K562 (cell line): Measurements from ENCODE around the gene SMG6. TPM values are rescaled to one million over a fixed set of nuclear protein-coding genes. Genes with fewer than 3 reads are reported as not detected.
A peak's percentile ranks its signal among the peaks of the same experiment; 100 is the strongest.

Source experiments
- ARID3A ChIP-seq: IDR thresholded peaks from 2 replicates; pipeline ENCODE4 v1.6.1; 2012; ENCODE audit warnings: low read depth, low read length, improper control_type of control experiment, borderline replicate concordance
- CBX2 ChIP-seq: fragments of 200-600 bp; sonication (generic); IDR thresholded peaks from one replicate; pipeline ENCODE4 v1.6.1; 2012; ENCODE audit warnings: mild to moderate bottlenecking, low read length, inconsistent platforms; ENCODE audit not compliant: insufficient read depth, poor library complexity, severe bottlenecking
- GABPB2 ChIP-seq: fragments of 250-450 bp; sonication (Bioruptor Pico); conservative IDR thresholded peaks from 2 replicates; pipeline ENCODE4 v1.5.1; 2021; ENCODE audit warnings: mild to moderate bottlenecking
- GATAD2A ChIP-seq: fragments of 450-650 bp; IDR thresholded peaks from 2 replicates; pipeline ENCODE4 v1.6.1; 2017
- HDAC3 ChIP-seq: fragments of 450-650 bp; IDR thresholded peaks from 2 replicates; pipeline ENCODE4 v1.6.1; 2018; ENCODE audit warnings: borderline replicate concordance, mild to moderate bottlenecking, moderate library complexity; ENCODE audit not compliant: partially characterized antibody
- HNRNPK ChIP-seq: fragments of 200-400 bp; formaldehyde crosslinking; IDR thresholded peaks from one replicate; pipeline ENCODE4 v1.6.1; 2018; ENCODE audit warnings: mild to moderate bottlenecking, low read depth, low read length; ENCODE audit not compliant: poor library complexity, severe bottlenecking
- HOXB6 ChIP-seq: fragments of 250-450 bp; sonication (Bioruptor Pico); IDR thresholded peaks from 2 replicates; pipeline ENCODE4 v1.5.1; 2022; ENCODE audit warnings: mild to moderate bottlenecking, borderline replicate concordance
- KDM5B ChIP-seq: fragments of 200-600 bp; sonication (generic); IDR thresholded peaks from 2 replicates; pipeline ENCODE4 v1.6.1; 2012; ENCODE audit warnings: low read depth, mild to moderate bottlenecking, moderate library complexity, low read length, control low read depth, inconsistent platforms; ENCODE audit not compliant: insufficient replicate concordance
- MAZ ChIP-seq, 2 experiments: fragments of 450-650 bp in 1 of 2; sonication (generic) in 1 of 2; formaldehyde crosslinking; IDR thresholded peaks in 1 of 2; conservative IDR thresholded peaks in 1 of 2; 2 replicates each; pipeline versions ENCODE4 v1.4.0 to v1.5.0; 2020; ENCODE audit warnings: mild to moderate bottlenecking in 1 of 2, missing genetic modification reagents in 1 of 2
- RBM15 ChIP-seq: fragments of 200-400 bp; formaldehyde crosslinking; IDR thresholded peaks from 2 replicates; pipeline ENCODE4 v1.6.1; 2018; ENCODE audit warnings: mild to moderate bottlenecking, low read length, moderate library complexity; ENCODE audit not compliant: insufficient read depth
- RFX7 ChIP-seq: fragments of 250-450 bp; sonication (Bioruptor Pico); IDR thresholded peaks from 2 replicates; pipeline ENCODE4 v1.5.1; 2021; ENCODE audit warnings: mild to moderate bottlenecking
- RUNX1 ChIP-seq: sonication (generic); IDR thresholded peaks from 2 replicates; pipeline ENCODE4 v1.6.1; 2016; ENCODE audit warnings: antibody characterized with exemption, low read depth
- SMC3 ChIP-seq: conservative IDR thresholded peaks from 2 replicates; pipeline ENCODE4 v1.6.1; 2011; ENCODE audit warnings: low read depth, low read length, improper control_type of control experiment; ENCODE audit not compliant: insufficient read depth
- SPI1 ChIP-seq: IDR thresholded peaks from 2 replicates; pipeline ENCODE4 v1.6.1; 2011; ENCODE audit warnings: low read depth, low read length, control low read depth, borderline replicate concordance
- TEAD2 ChIP-seq: fragments of 450-650 bp; IDR thresholded peaks from 2 replicates; pipeline ENCODE4 v1.6.1; 2016; ENCODE audit warnings: missing genetic modification characterization, control low read depth, missing compliant biosample characterization
- TFAP4 ChIP-seq: sonication (generic); formaldehyde crosslinking; IDR thresholded peaks from 2 replicates; pipeline ENCODE4 v1.8.0; 2022; ENCODE audit warnings: missing genetic modification reagents, mild to moderate bottlenecking, moderate library complexity, borderline replicate concordance
- USF2 ChIP-seq: sonication (generic); formaldehyde crosslinking; IDR thresholded peaks from 2 replicates; pipeline ENCODE4 v1.5.0; 2020; ENCODE audit warnings: missing genetic modification reagents
- ZHX1 ChIP-seq: fragments of 150-350 bp; conservative IDR thresholded peaks from 2 replicates; pipeline ENCODE4 v1.6.1; 2014; ENCODE audit warnings: low read length
- ZNF24 ChIP-seq: fragments of 450-650 bp; IDR thresholded peaks from 2 replicates; pipeline ENCODE4 v1.6.1; 2016
- ZNF316 ChIP-seq: fragments of 450-650 bp; IDR thresholded peaks from 2 replicates; pipeline ENCODE4 v1.6.1; 2016
- ZNF445 ChIP-seq: fragments of 250-450 bp; sonication (Bioruptor Pico); IDR thresholded peaks from 2 replicates; pipeline ENCODE4 v1.4.0; 2020; ENCODE audit warnings: low read depth, mild to moderate bottlenecking, moderate library complexity
- ZNF79 ChIP-seq: fragments of 250-450 bp; sonication (Bioruptor Pico); IDR thresholded peaks from 2 replicates; pipeline ENCODE4 v1.4.0; 2020; ENCODE audit warnings: low read depth, mild to moderate bottlenecking, moderate library complexity
- polyA plus RNA-seq, 8 experiments: library from polyadenylated mRNA; depleted of rRNA in 4 of 8; stranded (reverse) in 5 of 8; unstranded in 3 of 8; fragments of >200 nt; fragmentation: Nextera tagmentation in 2 of 8; fragmentation: Illumina TruSeq in 1 of 8; extraction: Ambion mirVana in 2 of 8; extraction: Trizol in 1 of 8; gene quantifications; 2 replicates each; pipeline versions ENCODE4 v1.2.1 to v1.2.3, GENCODE V29; 2011 to 2014; ENCODE audit warnings: inconsistent platforms in 1 of 8, missing spikeins in 1 of 8
- total RNA-seq, 7 experiments: library from RNA; depleted of rRNA in 6 of 7; stranded (reverse); fragments of >200 nt in 6 of 7; fragmentation: Illumina TruSeq in 2 of 7; extraction: Trizol in 2 of 7; gene quantifications; 2 replicates each; pipeline versions ENCODE4 v1.2.1 to v1.2.3, GENCODE V29; 2011 to 2021; ENCODE audit warnings: low replicate concordance in 1 of 7

Gene SMG6
- total and polyA plus RNA-seq, 9 of the 15 experiments (the other 6 are each of a cell fraction or from before 2014, with no cell fraction given), result 0.44 to 13.9 (median 6.0) TPM

GRCh38 chr17:2041561-2042389 lies 261.8 kb downstream of the SMG6 start, which contains the start of gene OVCA2 (continued):
- TF ChIP-seq TEAD2 (tag) (no peak), USF2 (CRISPR knock-in tag) (no peak), KDM5B (no peak), GABPB2 (no peak), RBM15 (no peak), RFX7 (CRISPR knock-in tag) (no peak), ZHX1 (no peak), RUNX1 (no peak), HNRNPK (no peak), CBX2 (no peak), HOXB6 (CRISPR knock-in tag) (no peak), SMC3 (0 out of 2 replicates have a peak, but pooled peaks have one; percentile 21), ZNF316 (no peak), ZNF445 (no peak), HDAC3 (no peak), ZNF79 (CRISPR knock-in tag) (no peak), GATAD2A (0 out of 2 replicates have a peak, but pooled peaks have one; percentile 3), MAZ (CRISPR knock-in tag; conservative IDR thresholded peaks at IDR 0.05 in 1 of 2, IDR thresholded peaks at IDR 0.05 in 1 of 2) (peak; percentile 82 to 92; a peak in 3 of 4 replicates), TFAP4 (peak; percentile 73), SPI1 (0 out of 2 replicates have a peak, but pooled peaks have one; percentile 14), ARID3A (no peak), ZNF24 (peak; percentile 15; the same call in 1 of the 2 replicates)
